HG02852 (cell line): Measurements from ENCODE around the gene CABCOCO1.

ENCODE experiments used
- ATAC-seq: cut with Tn5 transposase; IDR thresholded peaks from one replicate; pipeline ENCODE4 v1.9.1; 2021; ENCODE audit warnings: mild to moderate bottlenecking, moderate library complexity; ENCODE audit not compliant: unreplicated experiment

The CABCOCO1 gene, protein sequence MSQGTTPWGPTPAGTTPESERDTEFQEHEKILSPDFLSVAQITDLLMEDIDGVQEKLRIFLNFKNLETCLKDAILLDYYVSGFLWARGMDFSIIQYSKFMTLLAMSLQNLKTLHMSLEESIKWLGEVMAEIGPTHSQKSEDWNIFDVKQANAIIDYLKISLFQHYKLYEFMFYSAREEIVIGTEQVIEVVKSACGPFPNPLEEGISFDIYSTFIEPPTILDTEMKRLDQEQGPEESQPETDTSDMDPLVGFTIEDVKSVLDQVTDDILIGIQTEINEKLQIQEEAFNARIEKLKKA

DNA sequence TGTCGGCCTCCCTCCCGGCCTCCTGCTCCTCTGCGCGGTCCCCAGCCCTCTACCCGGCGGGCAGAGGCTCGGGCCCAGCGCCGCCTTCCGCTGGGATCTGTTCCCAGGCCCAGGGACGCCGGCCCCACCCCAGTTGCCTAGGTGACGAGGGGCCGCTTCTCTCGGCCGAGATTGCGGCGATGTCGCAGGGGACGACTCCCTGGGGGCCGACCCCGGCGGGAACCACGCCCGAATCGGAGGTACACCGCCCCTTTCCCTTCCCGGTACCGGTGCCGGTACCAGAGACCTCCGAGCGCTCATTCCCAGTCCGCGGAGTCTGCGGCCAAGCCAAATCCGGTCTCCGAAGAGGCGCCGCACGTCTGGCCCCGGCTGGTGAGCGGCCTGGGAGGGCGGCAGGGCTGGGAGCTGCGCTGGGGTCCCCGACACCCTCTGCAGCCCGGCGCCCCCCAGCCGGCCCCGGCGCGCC, at the start of gene CABCOCO1:
Gene CABCOCO1, plus strand, starts transcription at position 136 of the 466 bp plus-strand sequence. Its CDS starts 44 bp downstream, at position 180.
- ATAC-seq, result no peak

DNA sequence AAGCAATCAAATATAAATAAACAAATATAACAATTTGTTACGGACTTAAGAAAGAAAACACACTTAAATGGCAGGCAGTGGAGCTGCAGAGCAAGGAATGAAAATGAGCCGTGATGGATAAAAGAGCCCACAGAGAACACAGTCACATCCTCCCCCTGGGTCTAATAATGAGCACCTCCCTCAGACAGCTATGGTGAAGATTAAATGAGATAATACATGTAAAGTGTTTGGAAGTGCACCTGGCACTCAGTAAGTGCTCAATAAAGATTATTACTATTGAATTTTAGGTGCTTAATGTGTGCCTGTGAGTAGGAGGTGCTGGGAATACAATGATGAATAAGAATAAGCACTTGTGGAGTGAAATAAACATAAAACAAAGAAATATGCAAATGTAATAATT, 49.1 kb upstream of the CABCOCO1 start:
- no peak for ATAC-seq

DNA sequence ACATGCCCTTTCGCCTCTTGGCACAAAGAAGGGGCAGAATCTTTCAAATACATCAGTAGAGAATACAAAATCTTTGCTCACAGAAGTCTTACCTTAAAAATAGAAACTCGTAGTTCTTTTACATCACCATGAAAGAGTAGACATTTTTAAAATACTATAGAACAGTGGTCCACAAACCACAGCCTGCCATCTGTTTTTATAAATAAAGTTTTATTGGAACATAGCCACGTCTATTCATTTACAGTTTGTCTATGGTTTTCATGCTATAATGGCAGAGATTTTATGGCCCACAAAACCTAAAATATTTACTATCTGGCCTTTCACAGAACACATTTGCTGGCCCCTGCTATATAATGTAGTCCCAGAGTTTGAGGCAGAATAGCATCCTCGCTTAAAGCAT, 46.1 kb upstream of the CABCOCO1 start:
- ATAC-seq, result no peak

DNA sequence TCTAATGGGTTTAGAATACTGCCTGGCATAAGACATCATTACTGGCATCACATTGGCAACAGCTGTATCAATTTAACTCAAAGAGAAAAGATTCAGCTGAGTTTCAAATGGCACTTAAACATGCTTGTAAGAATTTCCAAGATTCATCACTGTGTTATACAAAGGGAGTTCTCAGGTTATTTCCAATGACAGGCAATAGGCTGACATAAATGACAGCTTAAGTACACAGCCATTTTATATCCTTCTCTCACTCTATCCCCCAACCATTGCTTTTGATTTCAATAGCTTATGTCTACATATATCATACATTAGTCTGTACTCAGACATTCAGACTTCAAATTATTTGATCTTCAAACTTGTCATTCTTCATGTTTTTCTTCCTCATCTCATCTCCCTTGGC, 45.5 kb upstream of the CABCOCO1 start:
- ATAC-seq, result no peak

DNA sequence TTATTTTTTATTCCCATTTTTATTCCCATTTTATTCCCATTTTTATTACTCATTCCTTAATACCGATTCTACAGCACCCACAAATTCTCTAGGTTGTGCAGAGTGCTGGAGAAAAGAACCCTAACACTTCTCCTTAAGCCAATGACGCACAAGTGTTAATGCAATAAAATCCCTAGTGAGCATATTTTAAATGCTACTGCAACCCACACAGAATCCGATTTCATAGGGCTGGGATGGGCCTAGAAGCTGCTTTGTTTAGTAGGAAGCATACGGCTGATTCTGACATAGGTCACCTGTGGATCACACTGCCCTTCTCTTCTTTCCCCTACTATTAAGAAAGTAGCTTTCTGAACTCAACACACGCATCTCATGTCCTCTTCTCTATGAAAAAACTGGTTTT, 45.1 kb upstream of the CABCOCO1 start:
- no peak for ATAC-seq

DNA sequence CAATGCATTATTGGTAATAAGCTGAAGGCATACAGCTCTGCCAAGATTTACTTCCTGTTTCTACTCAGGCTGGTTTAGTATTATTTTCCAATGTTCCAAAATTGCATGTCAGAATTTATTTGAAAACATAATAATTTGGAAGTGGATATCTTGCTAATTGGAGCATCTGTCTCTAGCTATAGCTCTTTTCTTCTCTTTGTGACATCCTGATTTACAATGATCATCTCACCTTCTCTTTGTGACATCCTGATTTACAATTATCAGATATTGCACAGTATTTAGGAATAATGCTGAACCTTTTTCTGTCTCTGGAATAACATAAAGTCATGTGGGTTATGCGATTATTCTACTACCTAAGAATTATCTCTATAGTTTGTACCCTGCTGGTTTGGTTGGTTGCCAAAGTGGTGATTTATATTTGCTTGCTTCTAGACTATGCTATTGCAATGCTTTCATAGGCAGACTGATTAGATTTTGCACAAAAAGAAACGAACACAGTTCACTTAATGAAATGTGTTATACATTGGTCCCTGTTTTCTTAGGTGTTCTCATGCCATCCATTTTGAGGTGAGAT, 44.3 kb upstream of the CABCOCO1 start:
- ATAC-seq, result no peak

DNA sequence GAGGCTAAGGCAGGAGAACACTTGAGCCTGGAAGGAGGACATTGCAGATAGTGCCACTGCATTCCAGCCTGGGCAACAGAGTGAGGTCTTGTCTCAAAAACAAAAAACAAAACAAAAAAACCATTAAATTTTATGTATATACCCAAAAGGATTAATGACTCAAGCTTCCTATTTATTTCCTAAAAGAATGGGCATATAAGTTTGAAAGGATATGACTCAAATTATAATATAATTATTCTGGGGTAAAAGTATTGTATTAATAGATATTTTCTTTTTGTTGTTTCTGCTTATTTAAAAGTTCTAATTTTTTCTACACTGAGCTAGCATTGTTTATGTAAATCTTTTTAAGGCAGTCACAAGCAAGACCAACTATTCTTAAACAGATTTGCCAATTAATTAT, 42.2 kb upstream of the CABCOCO1 start:
- no peak for ATAC-seq

DNA sequence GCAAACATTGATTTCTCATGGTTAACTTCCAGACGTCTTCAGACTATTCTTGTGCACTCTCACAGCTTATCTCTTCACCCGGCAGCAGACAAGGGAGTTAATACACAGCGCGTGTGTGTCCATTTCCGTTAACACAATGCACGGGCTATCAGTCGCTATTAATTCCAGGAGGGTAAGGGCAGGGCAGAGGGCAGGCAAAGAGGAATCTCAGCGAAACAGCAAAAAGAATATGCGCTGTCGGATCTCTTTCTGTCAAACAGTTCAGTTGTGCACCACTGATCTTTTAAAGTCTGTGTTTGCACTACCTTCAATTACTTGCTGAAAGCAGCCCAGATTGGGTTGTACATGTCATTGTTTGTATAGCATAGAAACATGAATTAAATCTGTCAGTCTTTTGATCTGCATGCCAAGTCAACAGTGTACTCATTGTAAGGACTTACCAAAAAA, 41.1 kb upstream of the CABCOCO1 start:
- ATAC-seq, result no peak

DNA sequence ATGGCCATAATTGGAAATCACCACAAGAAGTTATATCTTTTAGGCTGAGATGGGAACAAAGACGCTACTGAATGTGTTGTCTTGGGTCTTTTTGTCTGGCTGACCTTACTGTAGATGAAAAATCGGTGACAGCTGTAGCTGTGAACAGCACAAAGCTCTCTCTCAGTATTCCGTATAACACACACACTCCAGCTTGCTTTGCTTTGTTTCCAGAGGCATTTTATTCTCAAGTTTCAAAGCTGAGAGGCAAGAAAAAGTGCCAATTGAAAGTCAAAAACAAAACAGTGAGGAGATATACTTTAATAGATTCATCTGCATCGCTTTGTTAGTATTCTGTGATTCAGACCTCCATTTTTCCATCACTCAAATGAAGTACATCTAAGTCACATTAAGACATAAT, 39.6 kb upstream of the CABCOCO1 start:
- ATAC-seq, result no peak

DNA sequence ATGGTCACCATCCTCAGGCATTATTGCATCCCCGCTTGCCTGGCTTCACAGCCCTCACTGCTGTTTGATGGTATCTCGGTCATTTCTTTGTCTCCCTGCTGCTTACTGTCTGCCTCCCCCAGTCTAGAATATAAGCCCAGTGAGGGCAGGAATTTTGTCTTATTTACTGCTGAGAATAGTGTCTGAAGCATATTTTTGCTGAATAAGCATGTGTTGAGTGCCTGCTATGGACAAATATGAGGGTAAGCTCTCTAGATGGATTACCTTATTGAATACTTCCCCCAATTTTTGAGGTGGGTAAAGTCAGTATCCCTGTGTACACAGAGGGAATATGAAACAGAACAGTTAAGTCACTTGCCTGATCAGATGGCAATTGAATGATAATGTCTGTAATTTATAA, 36.5 kb upstream of the CABCOCO1 start:
- ATAC-seq, result no peak

DNA sequence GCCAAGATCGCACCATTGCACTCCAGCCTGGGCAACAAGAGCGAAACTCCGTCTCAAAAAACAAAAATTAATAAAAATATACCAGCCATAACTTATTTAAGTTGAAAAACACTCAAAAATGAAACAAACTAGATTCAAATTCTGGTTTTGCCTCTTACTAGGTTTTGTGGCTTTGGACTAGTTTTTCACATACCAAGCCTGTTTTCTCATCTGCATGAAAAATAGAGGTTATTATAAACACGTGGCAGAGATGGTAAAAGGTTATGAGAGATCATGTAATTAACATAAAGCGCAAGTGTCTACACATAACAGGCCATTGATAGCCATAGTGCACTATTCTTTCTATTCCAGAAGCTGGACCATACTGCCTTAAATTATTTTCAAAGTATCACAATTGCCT, 35.5 kb upstream of the CABCOCO1 start:
- ATAC-seq, result no peak

DNA sequence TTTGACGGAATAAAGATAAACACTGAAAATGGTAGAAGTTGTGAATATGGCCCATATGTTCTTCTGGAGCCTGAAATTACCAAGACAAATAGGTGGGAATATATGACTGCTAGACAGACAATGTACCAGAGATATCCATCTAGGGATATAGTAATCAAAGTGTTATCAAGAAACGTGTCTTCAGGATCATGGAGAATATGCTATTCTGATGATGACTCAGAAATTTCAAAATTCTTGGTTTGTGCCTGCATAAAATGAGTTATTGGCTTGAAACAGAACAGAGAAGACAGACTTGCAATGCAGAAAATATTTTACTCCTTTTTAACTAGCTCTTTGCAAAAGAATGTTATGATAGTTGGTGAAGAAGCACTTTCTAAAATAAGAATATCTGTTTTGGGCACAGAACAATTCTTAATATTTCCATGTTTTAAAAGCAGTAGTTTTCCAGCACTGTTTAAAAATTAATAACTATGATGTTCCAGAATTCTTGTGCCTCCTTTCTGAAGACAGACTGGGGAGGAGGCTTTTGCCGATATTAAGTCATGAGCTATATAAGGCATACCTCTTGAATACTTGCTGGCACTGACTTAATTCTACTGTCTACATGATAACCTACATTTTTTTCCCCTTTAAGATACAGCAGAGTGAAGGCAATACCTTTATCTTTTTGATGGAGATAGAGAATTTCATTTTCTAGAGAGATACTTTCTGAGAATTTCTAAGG, 34.4 kb upstream of the CABCOCO1 start:
- no peak for ATAC-seq

DNA sequence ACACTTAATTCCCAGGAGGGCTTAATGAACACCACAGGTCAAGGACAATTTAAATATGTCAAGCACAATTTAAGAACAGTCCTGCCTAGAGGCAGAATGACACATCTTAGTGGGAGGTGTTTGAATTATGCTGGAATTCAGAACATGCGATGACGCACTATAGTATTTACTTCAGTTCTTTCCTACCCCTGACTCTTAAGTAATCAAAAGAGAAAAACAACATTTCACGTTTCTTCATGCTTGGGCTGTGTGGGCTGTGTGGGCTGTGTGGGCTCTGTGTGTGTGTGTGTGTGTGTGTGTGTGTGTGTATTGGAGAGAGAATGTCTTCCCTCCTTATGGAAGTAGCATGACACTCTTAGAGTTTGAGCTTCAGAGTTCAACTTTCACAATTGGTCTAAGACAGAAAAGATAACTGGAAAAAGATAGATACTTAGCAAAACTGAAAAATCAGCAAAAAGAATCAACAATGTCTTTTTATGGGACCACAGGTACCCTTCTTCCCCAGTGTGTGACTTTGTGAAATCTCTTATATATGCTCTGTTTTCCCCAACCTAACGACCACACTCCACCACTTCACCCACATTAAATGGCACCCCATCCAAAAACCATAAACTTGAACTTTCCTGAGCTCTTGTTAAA, 33.7 kb upstream of the CABCOCO1 start:
- no peak for ATAC-seq

DNA sequence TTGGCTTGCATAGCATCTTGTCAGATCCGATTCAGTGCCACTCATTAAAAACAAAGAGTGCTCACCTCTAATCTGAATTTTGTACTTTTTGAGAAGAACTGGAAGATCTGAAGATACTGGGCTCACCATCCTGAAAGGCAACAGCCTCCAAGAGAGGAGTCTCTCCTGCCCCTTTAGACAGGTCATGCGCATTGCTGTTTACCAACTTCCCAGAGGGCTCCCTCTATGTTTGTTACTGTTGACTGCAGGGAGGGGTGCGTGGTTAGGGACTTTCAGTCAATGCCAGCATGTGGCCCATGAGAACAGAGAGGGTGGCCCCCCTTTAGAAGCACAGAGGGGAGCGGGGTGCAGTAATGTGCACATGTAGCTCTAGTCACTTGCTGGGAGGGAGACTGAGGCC, 33.2 kb upstream of the CABCOCO1 start:
- ATAC-seq, result no peak

DNA sequence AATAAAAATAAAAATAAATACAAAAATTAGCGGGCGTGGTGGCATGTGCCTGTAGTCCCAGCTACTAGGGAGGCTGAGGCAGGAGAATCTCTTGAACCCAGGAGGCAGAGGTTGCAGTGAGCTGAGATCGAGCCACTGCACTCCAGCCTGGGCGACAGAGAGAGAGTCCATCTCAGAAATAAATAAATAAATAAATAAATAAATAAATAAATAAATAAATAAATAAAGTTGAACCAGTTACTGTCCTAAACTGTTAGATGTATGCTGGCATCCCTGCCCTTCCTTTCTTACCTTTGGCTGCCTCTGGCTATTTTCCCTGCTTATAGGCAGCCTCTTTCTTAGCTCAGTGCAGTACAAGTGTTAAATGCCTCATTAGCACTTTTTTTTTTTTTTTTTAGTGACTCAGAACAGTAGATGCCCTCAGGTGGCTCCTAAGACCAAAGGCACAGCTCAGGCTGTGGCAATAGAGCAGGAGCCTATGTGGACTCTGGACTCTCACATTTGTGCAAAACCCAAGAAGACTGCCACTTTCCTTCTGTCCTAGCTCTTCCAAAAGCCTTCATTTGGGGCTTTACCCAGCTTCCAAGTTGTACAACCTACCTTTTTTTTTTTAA, 30.6 kb upstream of the CABCOCO1 start:
- ATAC-seq, result no peak

DNA sequence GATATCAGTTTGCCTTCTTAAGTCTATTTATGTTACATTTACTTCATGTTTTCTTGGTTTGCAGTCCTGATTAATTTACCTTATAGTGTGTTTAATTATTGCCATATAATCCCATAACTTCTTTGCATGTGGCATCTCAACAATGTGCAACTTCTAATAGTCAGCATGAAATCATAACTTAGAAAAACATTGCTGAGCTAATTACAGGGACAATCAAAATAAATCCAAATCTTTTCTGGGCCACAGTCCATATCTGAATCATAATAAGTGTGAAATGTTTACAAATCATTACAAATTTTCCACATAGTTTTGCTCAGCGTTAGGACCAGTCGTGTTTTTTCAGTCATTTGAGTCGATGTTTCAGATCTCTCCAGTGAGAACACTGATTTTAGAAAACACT, 29.1 kb upstream of the CABCOCO1 start:
- no peak for ATAC-seq

DNA sequence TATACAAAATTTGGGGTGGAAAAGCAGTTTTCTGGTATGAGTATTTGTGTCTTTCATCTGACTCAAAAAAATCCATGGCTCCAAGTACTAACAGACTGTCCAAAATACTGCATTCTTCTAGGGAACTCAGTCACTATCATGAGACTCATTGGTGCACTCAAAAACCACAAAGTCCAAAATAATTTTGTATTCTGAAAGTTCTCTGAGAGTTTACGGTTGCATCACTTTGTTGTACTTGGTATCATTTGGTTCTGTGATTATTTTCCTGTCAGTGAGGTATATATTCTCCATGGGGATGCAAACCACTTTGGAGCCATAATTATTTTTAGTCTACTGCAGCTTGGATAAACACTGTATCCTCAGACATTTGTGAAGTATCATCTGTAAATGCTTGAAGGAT, 28.0 kb upstream of the CABCOCO1 start:
- no peak for ATAC-seq

DNA sequence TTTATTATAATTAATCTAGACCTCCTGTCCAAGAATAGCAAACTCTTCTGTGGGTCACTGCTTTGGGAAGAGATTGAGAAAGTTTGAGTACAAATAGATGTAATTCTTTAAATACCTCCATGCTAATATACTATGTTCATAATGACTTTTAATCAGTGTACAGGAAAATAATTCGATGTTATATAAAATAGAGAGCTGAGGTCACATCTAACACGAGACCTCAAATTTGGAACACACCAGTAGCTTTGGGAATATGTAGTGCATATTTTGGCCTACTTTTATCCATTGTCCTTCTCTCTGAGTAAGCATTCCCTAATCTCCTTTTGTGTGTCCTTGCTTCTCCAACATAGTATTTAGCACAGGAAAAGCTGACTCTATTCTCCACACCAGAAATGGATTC, 27.3 kb upstream of the CABCOCO1 start:
- no peak for ATAC-seq

DNA sequence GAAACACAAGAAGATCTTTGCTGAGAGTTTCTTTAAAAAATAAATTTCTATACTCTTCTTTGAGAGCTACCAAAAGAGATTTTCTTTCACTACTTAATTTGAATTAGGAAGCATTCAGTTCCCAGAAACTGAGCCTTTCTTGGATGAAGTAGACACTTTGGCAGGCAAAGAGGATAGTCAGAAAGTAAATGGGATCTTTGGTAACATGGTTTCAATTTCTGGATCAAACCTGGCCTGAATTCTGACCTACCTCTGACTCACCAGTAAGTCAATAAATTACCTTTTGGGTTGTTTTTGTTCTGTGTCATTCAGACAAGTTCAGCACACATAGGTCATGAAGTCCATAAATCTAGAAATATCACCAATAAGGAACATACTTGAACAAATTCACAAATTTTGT, 26.8 kb upstream of the CABCOCO1 start:
- ATAC-seq, result no peak

DNA sequence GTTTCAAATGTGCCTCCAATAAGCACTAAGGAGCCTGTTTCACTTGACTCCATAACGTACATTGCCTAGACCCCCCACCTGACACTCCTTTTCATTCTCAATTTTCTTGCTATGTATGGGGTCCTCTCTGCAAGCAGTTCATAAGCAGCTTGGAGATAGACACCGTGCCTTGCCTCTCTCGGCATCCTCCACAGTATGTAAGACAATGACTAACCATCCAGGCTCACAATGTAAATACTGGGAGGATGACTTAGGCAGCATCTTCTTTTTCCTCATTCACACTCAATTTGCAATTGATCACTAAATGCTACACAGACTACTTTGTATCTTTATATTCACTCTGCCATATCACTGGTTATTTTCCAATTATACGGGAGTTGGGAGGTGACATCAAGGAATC, 22.8 kb upstream of the CABCOCO1 start:
- ATAC-seq, result no peak

DNA sequence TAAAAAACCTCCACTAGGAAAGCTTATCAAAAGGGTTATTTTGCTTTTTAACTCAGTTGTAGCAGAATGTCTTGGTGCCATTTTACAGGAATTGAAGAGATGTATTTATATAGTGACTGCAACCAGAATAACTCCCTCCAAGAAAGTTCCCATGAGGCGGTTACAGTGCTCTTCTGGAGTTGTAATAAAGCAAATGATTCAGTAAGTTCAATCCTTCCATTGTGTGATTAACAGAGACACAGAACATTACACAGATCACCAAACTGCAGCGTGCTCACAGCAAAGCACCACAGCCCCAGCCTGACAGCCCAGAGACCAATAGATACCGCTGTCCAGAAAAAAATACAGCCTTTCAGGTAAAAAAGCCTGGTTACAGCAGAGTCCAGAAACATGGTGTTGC, 21.9 kb upstream of the CABCOCO1 start:
- ATAC-seq, result no peak
